Mesodermal cell (in vitro differentiated cells): Measurements from ENCODE around the gene CMIP.
A peak's percentile ranks its signal among the peaks of the same experiment; 100 is the strongest.

Experiments
- H3K27ac ChIP-seq: 2 replicates; pipeline ENCODE4 v1.7.0; 2013; ENCODE audit warnings: mild to moderate bottlenecking, low read depth, low read length, moderate library complexity; ENCODE audit not compliant: severe bottlenecking
- H3K36me3 ChIP-seq: 2 replicates; pipeline ENCODE4 v1.7.1; 2013; ENCODE audit warnings: mild to moderate bottlenecking, low read length, moderate library complexity; ENCODE audit not compliant: control insufficient read depth, insufficient read depth
- H3K4me1 ChIP-seq: one replicate; pipeline ENCODE4 v1.7.1; 2013; ENCODE audit warnings: mild to moderate bottlenecking, low read length; ENCODE audit not compliant: insufficient read depth, control insufficient read depth, poor library complexity, severe bottlenecking
- H3K4me3 ChIP-seq: 2 replicates; pipeline ENCODE4 v1.7.0; 2013; ENCODE audit warnings: low read length, control low read depth, mild to moderate bottlenecking; ENCODE audit not compliant: insufficient read depth, poor library complexity, severe bottlenecking; ENCODE audit errors: extremely low read depth
- H3K9me3 ChIP-seq: 2 replicates; pipeline ENCODE4 v1.7.1; 2013; ENCODE audit warnings: mild to moderate bottlenecking, low read length, moderate library complexity; ENCODE audit not compliant: control insufficient read depth
- WGBS, 2 experiments: methylation state at CpG; one replicate each; pipeline ENCODE4 v1.1.5; 2013; ENCODE audit warnings: missing lambda C conversion rate in 2 of 2; ENCODE audit not compliant: insufficient coverage in 2 of 2; 5-methylcytosine and 5-hydroxymethylcytosine counted together

CMIP gene

GRCh38 chr16:81703177-81704155 lies 258.9 kb downstream of the CMIP start:
- Histone ChIP-seq H3K4me3 (no peak overlapping the region), H3K4me1 (peaks cover 43% of the 10 kb centered on the region), H3K36me3 (peaks cover 81% of the 10 kb centered on the region), H3K9me3 (no peaks in the 10 kb centered on the region), H3K27ac (peak overlapping the region; percentile 41)
- 88 to 94% methylated on average over 17 to 20 of the region's 27 CpGs for WGBS, 2 experiments

DNA sequence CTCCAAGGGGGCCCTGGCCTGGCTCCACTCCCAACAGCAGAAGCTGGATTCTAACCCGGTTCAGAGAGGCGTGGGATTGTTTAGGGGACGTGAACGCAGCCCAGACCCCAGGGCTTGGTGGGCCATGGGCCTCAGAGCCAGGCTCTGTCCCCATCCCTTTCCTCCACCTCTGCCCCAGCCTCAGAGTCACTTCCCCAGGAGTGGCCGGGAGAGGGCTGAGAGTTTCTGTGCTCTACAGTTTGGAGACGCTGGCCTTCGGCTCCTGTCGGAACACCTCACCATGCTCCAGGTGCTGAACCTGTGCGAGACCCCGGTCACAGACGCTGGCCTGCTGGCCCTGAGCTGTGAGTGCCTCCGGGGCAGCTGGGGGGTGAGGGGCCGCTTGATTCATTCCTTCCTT lies 260.7 kb downstream of the CMIP start:
- Histone ChIP-seq H3K27ac (no peak overlapping the region), H3K4me1 (peaks cover 42% of the 10 kb centered on the region), H3K36me3 (peaks cover 71% of the 10 kb centered on the region), H3K4me3 (no peak overlapping the region), H3K9me3 (no peaks in the 10 kb centered on the region)
- WGBS, 2 experiments, result 97 to 98% methylated on average over 12 to 13 of the region's 13 CpGs

DNA sequence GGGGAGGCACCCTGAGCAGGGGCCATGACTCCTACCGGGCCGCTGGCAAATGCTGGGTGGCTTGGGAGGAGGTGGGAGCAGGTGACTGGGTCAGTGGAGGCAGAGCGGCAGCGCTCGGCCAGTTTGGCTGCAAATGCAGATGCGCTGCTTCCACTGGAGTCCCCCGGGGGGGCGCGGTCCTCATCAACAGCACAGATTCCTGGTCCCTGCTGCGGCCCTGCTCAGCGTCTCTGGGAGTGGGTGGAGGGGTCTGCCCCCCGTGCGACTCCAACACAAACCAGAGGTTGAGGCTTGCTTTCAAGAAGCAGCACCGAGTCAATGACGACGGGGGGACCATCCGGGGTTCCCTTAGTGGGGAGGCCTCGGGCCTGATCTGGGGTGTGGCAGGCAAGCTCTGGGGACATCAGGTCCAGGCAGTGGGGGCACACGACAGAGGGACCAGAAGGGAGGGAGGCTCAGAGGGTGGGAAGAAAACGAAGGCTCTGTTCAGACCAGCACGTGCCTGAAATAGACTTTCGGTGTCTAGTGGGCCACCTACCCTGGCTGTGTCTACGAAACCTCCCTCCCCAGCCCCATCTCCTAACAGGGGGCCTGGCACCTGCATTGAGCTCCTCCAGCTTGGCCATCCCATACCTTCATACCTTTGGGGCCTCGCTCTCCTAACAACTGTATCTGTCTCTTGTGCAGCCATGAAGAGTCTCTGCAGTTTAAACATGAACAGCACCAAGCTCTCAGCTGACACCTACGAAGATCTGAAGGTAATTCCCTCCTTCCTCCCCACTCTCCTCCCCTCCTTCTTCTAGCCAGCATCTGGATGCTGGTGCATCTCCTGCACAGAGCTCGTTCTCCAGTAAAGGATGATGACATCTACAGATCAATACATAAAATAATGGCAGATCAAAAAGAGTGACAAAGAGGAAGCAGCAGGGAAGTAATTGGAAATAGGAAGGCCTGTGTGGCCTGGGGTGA lies 262.0 kb downstream of the CMIP start:
- Histone ChIP-seq H3K36me3 (peaks cover 59% of the 10 kb centered on the region), H3K27ac (peak overlapping the region; percentile 64), H3K4me3 (no peak overlapping the region), H3K4me1 (peaks cover 52% of the 10 kb centered on the region), H3K9me3 (no peaks in the 10 kb centered on the region)
- WGBS, 2 experiments, result 94 to 95% methylated on average over 21 to 23 of the region's 26 CpGs

DNA sequence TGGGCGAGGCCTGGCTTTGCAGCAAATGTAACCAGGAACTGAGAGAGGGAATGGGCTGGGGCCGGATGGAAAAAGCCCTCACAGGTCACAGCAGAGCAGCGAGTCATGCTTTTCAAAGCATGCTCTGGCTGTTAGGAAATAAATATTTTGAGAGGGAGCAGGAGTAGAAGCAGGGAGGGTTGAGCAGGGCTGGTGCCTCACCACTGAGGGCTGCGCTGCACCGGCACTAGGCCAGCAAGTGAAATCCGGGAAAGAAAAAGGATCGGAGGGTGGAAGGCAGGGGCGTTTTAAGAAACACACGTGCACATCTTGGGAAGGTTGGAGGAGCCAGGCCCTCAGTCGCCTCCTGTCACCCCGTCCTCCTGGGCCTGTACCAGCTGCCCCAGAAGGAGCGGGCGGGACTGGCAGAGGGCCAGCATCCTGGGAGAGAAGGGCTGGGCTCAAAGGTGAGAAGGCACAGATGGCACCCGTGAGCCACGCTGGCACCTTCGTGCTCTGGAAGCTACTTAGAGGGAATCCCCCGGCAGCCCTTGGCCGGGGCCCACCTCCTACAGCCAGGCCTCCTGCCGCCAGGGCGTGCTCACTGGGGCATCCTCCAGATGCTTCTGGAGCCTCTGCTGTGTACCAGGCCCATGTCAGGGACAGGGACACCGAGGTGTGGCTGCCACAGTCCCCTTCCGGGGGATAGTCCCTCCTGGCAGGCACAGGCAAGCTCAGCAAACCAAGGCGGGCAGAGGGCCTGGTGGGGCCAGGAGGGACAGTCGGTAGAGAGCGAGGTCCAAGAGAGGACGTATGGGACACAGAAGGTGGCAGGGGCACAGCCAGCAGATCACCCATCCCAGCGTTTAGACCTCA lies 263.0 kb downstream of the CMIP start:
- WGBS, 2 experiments, result 89 to 94% methylated on average over 23 to 27 of the region's 27 CpGs
- no peaks in the 10 kb centered on the region for H3K9me3 ChIP-seq
- H3K4me1 ChIP-seq, result peaks cover 60% of the 10 kb centered on the region
- no peak overlapping the region for H3K4me3 ChIP-seq
- H3K27ac ChIP-seq, result peak overlapping the region; percentile 64
- peaks cover 49% of the 10 kb centered on the region for H3K36me3 ChIP-seq

- Histone ChIP-seq H3K27ac (no peak overlapping the region), H3K36me3 (peaks cover 41% of the 10 kb centered on the region), H3K9me3 (no peaks in the 10 kb centered on the region), H3K4me1 (peaks cover 57% of the 10 kb centered on the region), H3K4me3 (no peak overlapping the region)
- 95 to 97% methylated on average over 8 to 10 of the region's 11 CpGs for WGBS, 2 experiments
Measured at GRCh38 chr16:81708266-81709015, 263.8 kb downstream of the CMIP start.

DNA sequence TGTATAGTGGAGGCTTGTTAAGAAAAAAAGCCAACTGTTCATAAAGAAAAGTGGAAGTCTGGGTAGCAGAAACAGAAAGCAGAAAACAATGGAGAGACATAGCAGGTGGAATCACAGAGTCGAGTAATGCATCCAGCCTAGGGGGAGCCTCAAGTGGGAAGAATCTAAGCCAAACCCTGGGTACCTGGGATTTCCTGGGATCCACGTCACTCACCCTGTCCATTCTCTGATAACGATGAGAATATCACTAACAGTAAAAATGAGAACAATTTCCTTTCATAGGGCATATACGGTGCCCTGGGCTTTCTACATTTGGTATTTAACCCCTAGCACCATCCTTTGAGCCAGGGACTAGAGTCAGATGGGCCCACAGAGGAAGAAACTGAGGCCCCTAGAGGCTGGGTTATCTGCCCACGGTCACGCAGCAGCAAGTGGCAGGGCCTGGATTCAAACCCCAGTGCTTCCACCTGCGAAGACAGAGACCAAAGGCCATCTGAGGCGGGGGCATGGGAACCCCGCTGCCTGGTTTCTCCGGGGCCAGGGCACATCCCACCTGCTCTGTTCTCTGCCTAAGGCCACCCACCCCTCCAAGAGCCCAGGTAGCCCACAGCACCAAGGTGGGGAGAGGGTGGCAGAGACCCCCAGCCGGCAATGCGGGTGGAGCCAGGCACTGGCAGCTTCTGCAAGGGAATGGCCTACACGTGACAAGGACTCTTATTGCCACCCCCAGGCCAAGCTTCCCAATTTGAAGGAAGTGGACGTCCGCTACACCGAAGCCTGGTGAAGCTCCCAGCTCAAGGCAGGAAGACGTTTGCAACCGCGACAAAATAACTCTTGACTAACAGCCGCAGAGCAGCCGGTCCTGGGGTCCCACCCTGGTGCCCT lies 264.6 kb downstream of the CMIP start:
- peaks cover 41% of the 10 kb centered on the region for H3K36me3 ChIP-seq
- no peak overlapping the region for H3K27ac ChIP-seq
- peaks cover 56% of the 10 kb centered on the region for H3K4me1 ChIP-seq
- no peak overlapping the region for H3K4me3 ChIP-seq
- H3K9me3 ChIP-seq, result no peaks in the 10 kb centered on the region
- 84 to 92% methylated on average over 14 of the region's 21 CpGs for WGBS, 2 experiments

- H3K36me3 ChIP-seq, result peaks cover 38% of the 10 kb centered on the region
- H3K27ac ChIP-seq, result no peak overlapping the region
- 83 to 85% methylated on average over 8 to 13 of the region's 20 CpGs for WGBS, 2 experiments
- peaks cover 56% of the 10 kb centered on the region for H3K4me1 ChIP-seq
- no peaks in the 10 kb centered on the region for H3K9me3 ChIP-seq
- no peak overlapping the region for H3K4me3 ChIP-seq
Measured at GRCh38 chr16:81710044-81710443, 265.4 kb downstream of the CMIP start.

DNA sequence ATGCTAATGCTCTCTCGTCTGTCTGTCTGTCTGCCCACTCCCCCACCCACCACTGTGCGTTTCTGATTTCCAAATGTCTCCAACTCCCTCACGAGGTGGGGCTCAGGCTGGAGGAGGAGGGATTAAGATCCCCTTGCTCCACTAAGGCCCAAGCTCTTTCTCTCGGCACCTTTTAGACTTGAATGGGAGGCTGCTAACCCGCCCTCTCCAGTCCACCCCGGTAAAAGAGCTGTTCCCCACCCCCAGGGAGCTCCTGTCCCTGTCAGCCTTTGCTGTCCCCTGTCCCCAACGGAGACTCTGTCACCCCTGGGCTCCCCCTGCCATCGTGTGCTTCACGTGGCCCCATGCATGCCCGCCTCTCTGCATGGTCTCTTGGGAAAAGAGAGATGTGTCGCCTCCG lies 266.0 kb downstream of the CMIP start:
- Histone ChIP-seq H3K4me1 (peaks cover 54% of the 10 kb centered on the region), H3K27ac (no peak overlapping the region), H3K4me3 (no peak overlapping the region), H3K9me3 (no peaks in the 10 kb centered on the region), H3K36me3 (peaks cover 32% of the 10 kb centered on the region)
- WGBS, 2 experiments, result 42 to 50% methylated on average over 3 to 4 of the region's 12 CpGs
